K562 (cell line): ENCODE data around the gene EIF3K. TPM values are rescaled to one million over a fixed set of nuclear protein-coding genes. Genes with fewer than 3 reads are reported as not detected.
A peak's percentile ranks its signal among the peaks of the same experiment; 100 is the strongest.

Experiments
- ARNT ChIP-seq, 2 experiments: fragments of 450-650 bp; IDR thresholded peaks; 2 replicates each; pipeline ENCODE4 v1.6.1; 2016; ENCODE audit warnings: mild to moderate bottlenecking in 1 of 2
- E2F3 ChIP-seq: fragments of 250-450 bp; sonication (Bioruptor Pico); IDR thresholded peaks from 2 replicates; pipeline ENCODE4 v1.4.0; 2020; ENCODE audit warnings: mild to moderate bottlenecking
- FOXK2 ChIP-seq, 2 experiments: fragments of 450-650 bp; IDR thresholded peaks in 1 of 2; conservative IDR thresholded peaks in 1 of 2; 2 replicates each; pipeline ENCODE4 v1.6.1; 2016; ENCODE audit warnings: low read depth in 2 of 2, mild to moderate bottlenecking in 1 of 2
- MCM7 ChIP-seq, 2 experiments: fragments of 450-650 bp; IDR thresholded peaks; 2 replicates each; pipeline ENCODE4 v1.6.1; 2016 to 2018
- MEIS2 ChIP-seq: fragments of 450-650 bp; IDR thresholded peaks from 2 replicates; pipeline ENCODE4 v1.6.1; 2014; ENCODE audit warnings: mild to moderate bottlenecking; ENCODE audit not compliant: partially characterized antibody
- NCOA4 ChIP-seq: fragments of 450-650 bp; IDR thresholded peaks from 2 replicates; pipeline ENCODE4 v1.6.1; 2018; ENCODE audit warnings: mild to moderate bottlenecking; ENCODE audit not compliant: partially characterized antibody
- NFIX ChIP-seq: fragments of 250-450 bp; sonication (Bioruptor Pico); IDR thresholded peaks from 2 replicates; pipeline ENCODE4 v1.4.0; 2020; ENCODE audit warnings: low read depth, mild to moderate bottlenecking, moderate library complexity
- NR2C1 ChIP-seq, 2 experiments: fragments of 450-650 bp; IDR thresholded peaks; 2 replicates each; pipeline ENCODE4 v1.6.1; 2017; ENCODE audit warnings: mild to moderate bottlenecking in 2 of 2, antibody characterized with exemption in 1 of 2, inconsistent platforms in 1 of 2, missing compliant biosample characterization in 1 of 2, missing genetic modification characterization in 1 of 2
- PCBP2 ChIP-seq: fragments of 200-400 bp; formaldehyde crosslinking; IDR thresholded peaks from 2 replicates; pipeline ENCODE4 v1.6.1; 2018; ENCODE audit warnings: low read length, low read depth, mild to moderate bottlenecking, moderate library complexity; ENCODE audit not compliant: poor library complexity, severe bottlenecking
- POLR2AphosphoS5 ChIP-seq: IDR thresholded peaks from 2 replicates; pipeline ENCODE4 v1.6.1; 2011; ENCODE audit warnings: mild to moderate bottlenecking, low read depth, low read length, moderate library complexity; ENCODE audit not compliant: control insufficient read depth, insufficient read depth
- RBM22 ChIP-seq: fragments of 200-400 bp; formaldehyde crosslinking; IDR thresholded peaks from 2 replicates; pipeline ENCODE4 v1.6.1; 2018; ENCODE audit warnings: low read length, low read depth; ENCODE audit not compliant: poor library complexity, severe bottlenecking
- TEAD2 ChIP-seq: fragments of 450-650 bp; IDR thresholded peaks from 2 replicates; pipeline ENCODE4 v1.6.1; 2016; ENCODE audit warnings: missing genetic modification characterization, control low read depth, missing compliant biosample characterization
- TSC22D4 ChIP-seq: fragments of 450-650 bp; IDR thresholded peaks from 2 replicates; pipeline ENCODE4 v1.6.1; 2016; ENCODE audit warnings: missing genetic modification characterization, missing biosample characterization, control low read depth
- YBX1 ChIP-seq: fragments of 450-650 bp; IDR thresholded peaks from 2 replicates; pipeline ENCODE4 v1.7.1; 2016; ENCODE audit warnings: mild to moderate bottlenecking
- ZC3H4 ChIP-seq: sonication (generic); formaldehyde crosslinking; IDR thresholded peaks from 2 replicates; pipeline ENCODE4 v1.9.0; 2021; ENCODE audit warnings: missing genetic modification reagents, borderline replicate concordance
- ZNF12 ChIP-seq: sonication (generic); formaldehyde crosslinking; IDR thresholded peaks from 2 replicates; pipeline ENCODE4 v1.4.0; 2020; ENCODE audit warnings: mild to moderate bottlenecking, missing genetic modification reagents
- ZNF436 ChIP-seq: fragments of 250-450, 450-650 bp; sonication (Bioruptor Pico); formaldehyde crosslinking; IDR thresholded peaks from 2 replicates; pipeline ENCODE4 v1.7.0; 2020; ENCODE audit warnings: mild to moderate bottlenecking
- polyA plus RNA-seq, 8 experiments: library from polyadenylated mRNA; depleted of rRNA in 4 of 8; stranded (reverse) in 5 of 8; unstranded in 3 of 8; fragments of >200 nt; fragmentation: Nextera tagmentation in 2 of 8; fragmentation: Illumina TruSeq in 1 of 8; extraction: Ambion mirVana in 2 of 8; extraction: Trizol in 1 of 8; gene quantifications; 2 replicates each; pipeline versions ENCODE4 v1.2.1 to v1.2.3, GENCODE V29; 2011 to 2014; ENCODE audit warnings: inconsistent platforms in 1 of 8, missing spikeins in 1 of 8
- total RNA-seq, 7 experiments: library from RNA; depleted of rRNA in 6 of 7; stranded (reverse); fragments of >200 nt in 6 of 7; fragmentation: Illumina TruSeq in 2 of 7; extraction: Trizol in 2 of 7; gene quantifications; 2 replicates each; pipeline versions ENCODE4 v1.2.1 to v1.2.3, GENCODE V29; 2011 to 2021; ENCODE audit warnings: low replicate concordance in 1 of 7
- TF ChIP-seq, protein P1 (sequence below), 3 experiments: IDR thresholded peaks in 2 of 3; conservative IDR thresholded peaks in 1 of 3; 2 replicates each; pipeline ENCODE4 v1.5.1; 2011 to 2012; ENCODE audit warnings: low read length in 3 of 3, mild to moderate bottlenecking in 3 of 3, control low read depth in 2 of 3, improper control_type of control experiment in 1 of 3, inconsistent platforms in 1 of 3, low read depth in 1 of 3, mixed read lengths in 1 of 3, moderate library complexity in 1 of 3; ENCODE audit not compliant: insufficient read depth in 2 of 3
- TF ChIP-seq, protein P2 (sequence below): fragments of 250-450 bp; sonication (Bioruptor Pico); IDR thresholded peaks from 2 replicates; pipeline ENCODE4 v1.9.0; 2021; ENCODE audit warnings: mild to moderate bottlenecking, inconsistent platforms
- TF ChIP-seq, protein P3 (sequence below): sonication (generic); IDR thresholded peaks from 2 replicates; pipeline ENCODE4 v1.6.1; 2016
- TF ChIP-seq, protein P4 (sequence below): fragments of 450-650 bp; formaldehyde crosslinking; IDR thresholded peaks from 2 replicates; pipeline ENCODE4 v1.4.0; 2020; ENCODE audit warnings: mild to moderate bottlenecking, moderate library complexity

EIF3K gene
- total and polyA plus RNA-seq, 9 of the 15 experiments (the other 6 are each of a cell fraction or from before 2014, with no cell fraction given), result 387 to 1,827 (median 733) TPM

DNA sequence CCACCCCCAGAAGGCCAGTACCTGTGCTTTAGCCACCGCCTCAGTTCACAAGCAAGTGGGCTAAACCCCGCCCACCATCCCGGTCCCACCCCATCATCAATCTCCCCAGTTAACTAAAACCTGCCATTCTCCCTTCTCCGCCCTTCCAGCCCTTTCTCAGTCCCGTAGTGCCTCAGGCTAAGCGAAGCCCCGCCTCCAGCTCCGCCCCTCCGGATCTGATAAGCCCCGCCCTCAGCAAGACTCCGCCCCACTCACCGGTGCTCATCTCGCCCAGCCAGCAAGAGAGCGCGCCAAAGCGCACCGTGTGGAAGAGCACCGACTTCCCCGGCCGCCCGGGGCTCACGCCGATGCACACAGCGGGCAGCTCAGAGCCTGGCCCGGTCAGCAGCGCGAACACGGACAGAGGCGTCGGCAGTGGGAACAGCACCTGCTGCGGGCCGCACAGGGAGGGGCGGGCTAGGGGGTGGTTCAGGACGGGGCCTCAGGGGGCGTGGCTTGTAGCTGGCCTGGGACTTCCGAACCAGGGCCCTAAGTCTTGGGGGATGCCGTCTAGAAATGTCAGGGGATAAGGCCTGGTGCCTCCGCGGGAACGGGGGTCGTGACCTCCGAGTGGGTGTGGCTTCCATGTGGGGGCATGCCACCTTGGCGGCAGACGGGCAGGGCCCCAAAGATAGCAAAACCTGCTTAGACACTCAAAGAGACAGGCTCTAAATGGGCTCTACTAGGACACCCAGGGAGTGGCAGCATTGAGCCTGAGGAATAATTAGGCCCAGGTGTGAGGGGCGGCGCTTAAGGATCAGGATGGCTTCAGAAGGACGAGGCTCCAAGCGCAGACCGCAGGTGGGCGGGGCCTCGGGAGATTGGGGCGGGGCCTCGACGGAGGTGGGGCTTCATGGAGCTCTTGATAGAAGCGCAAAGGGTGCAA, 22.7 kb upstream of the EIF3K start (continued):
- TF ChIP-seq PCBP2, result no peak
- peak; percentile 96 for TF ChIP-seq MEIS2
- TF ChIP-seq NFIX (CRISPR knock-in tag), result no peak
- TF ChIP-seq, protein P1, sequence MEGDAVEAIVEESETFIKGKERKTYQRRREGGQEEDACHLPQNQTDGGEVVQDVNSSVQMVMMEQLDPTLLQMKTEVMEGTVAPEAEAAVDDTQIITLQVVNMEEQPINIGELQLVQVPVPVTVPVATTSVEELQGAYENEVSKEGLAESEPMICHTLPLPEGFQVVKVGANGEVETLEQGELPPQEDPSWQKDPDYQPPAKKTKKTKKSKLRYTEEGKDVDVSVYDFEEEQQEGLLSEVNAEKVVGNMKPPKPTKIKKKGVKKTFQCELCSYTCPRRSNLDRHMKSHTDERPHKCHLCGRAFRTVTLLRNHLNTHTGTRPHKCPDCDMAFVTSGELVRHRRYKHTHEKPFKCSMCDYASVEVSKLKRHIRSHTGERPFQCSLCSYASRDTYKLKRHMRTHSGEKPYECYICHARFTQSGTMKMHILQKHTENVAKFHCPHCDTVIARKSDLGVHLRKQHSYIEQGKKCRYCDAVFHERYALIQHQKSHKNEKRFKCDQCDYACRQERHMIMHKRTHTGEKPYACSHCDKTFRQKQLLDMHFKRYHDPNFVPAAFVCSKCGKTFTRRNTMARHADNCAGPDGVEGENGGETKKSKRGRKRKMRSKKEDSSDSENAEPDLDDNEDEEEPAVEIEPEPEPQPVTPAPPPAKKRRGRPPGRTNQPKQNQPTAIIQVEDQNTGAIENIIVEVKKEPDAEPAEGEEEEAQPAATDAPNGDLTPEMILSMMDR (IDR thresholded peaks at IDR 0.05 in 2 of 3, conservative IDR thresholded peaks at IDR 0.05 in 1 of 3; ENCODE audit: insufficient read depth in 2 of 3, low read depth in 1 of 3, low read length in 3 of 3), result peak in 1 of 3 experiments; percentile 6; a peak in 1 of 6 replicates
- no peak for TF ChIP-seq TSC22D4
- no peak for TF ChIP-seq ARNT (IDR thresholded peaks at IDR 0.05)
- TF ChIP-seq, protein P2, sequence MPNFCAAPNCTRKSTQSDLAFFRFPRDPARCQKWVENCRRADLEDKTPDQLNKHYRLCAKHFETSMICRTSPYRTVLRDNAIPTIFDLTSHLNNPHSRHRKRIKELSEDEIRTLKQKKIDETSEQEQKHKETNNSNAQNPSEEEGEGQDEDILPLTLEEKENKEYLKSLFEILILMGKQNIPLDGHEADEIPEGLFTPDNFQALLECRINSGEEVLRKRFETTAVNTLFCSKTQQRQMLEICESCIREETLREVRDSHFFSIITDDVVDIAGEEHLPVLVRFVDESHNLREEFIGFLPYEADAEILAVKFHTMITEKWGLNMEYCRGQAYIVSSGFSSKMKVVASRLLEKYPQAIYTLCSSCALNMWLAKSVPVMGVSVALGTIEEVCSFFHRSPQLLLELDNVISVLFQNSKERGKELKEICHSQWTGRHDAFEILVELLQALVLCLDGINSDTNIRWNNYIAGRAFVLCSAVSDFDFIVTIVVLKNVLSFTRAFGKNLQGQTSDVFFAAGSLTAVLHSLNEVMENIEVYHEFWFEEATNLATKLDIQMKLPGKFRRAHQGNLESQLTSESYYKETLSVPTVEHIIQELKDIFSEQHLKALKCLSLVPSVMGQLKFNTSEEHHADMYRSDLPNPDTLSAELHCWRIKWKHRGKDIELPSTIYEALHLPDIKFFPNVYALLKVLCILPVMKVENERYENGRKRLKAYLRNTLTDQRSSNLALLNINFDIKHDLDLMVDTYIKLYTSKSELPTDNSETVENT (CRISPR knock-in tag), result no peak
- TF ChIP-seq E2F3 (CRISPR knock-in tag), result no peak
- TF ChIP-seq, protein P3, sequence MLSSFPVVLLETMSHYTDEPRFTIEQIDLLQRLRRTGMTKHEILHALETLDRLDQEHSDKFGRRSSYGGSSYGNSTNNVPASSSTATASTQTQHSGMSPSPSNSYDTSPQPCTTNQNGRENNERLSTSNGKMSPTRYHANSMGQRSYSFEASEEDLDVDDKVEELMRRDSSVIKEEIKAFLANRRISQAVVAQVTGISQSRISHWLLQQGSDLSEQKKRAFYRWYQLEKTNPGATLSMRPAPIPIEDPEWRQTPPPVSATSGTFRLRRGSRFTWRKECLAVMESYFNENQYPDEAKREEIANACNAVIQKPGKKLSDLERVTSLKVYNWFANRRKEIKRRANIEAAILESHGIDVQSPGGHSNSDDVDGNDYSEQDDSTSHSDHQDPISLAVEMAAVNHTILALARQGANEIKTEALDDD, result no peak
- TF ChIP-seq, protein P4, sequence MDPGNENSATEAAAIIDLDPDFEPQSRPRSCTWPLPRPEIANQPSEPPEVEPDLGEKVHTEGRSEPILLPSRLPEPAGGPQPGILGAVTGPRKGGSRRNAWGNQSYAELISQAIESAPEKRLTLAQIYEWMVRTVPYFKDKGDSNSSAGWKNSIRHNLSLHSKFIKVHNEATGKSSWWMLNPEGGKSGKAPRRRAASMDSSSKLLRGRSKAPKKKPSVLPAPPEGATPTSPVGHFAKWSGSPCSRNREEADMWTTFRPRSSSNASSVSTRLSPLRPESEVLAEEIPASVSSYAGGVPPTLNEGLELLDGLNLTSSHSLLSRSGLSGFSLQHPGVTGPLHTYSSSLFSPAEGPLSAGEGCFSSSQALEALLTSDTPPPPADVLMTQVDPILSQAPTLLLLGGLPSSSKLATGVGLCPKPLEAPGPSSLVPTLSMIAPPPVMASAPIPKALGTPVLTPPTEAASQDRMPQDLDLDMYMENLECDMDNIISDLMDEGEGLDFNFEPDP (CRISPR knock-in tag), result no peak
- no peak for TF ChIP-seq RBM22
- no peak for TF ChIP-seq FOXK2 (conservative IDR thresholded peaks at IDR 0.05 in 1 of 2, IDR thresholded peaks at IDR 0.05 in 1 of 2; ENCODE audit: low read depth in 2 of 2)
- no peak for TF ChIP-seq ZNF436
- TF ChIP-seq NR2C1 (IDR thresholded peaks at IDR 0.05), result peak; percentile 63; the same call in 1 of the 2 replicates
- TF ChIP-seq NR2C1 (tag; IDR thresholded peaks at IDR 0.05), result peak; percentile 67
- no peak for TF ChIP-seq POLR2AphosphoS5
- TF ChIP-seq NCOA4, result no peak
- TF ChIP-seq ZNF12 (CRISPR knock-in tag), result 0 out of 2 replicates have a peak, but pooled peaks have one; percentile 50
- TF ChIP-seq YBX1, result no peak
- TF ChIP-seq TEAD2, result no peak
- TF ChIP-seq MCM7 (IDR thresholded peaks at IDR 0.05), result no peak
- no peak for TF ChIP-seq ZC3H4 (CRISPR knock-in tag)
